ENCODE results near the gene XRCC1. TPM values are rescaled to one million over a fixed set of nuclear protein-coding genes. Genes with fewer than 3 reads are reported as not detected.
"Not testable (repeated sequence)": the region's sequence is repeated elsewhere in the genome, so short reads cannot be mapped to it uniquely, and the experiment has no call there.

XRCC1 gene
- total RNA-seq, 1 donor = 14.2 TPM

DNA sequence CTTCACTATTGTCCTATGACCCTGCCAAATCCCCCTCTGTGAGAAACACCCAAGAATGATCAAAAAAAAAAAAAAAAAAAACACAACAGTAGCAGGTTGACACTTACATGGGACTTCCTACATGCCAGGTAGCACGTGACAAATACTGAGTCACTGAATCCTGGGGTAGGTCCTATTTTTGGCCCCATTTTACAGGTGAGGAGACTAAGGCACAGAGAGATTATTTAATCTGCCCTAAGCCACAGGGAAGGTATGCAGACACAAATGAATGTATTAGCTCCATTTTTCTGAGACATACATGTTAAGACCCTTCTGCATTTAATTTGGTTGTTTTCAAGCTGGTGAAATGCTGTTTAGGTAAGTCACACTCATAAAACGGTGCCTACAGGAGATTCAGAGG, 26.6 kb downstream of the XRCC1 start:
- no peaks in the 10 kb centered on the region for H3K9me3 ChIP-seq (ENCODE audit: low read depth, low read length)
- no peaks in the 10 kb centered on the region for H3K4me1 ChIP-seq (ENCODE audit: insufficient read depth, low read length)
- H3K27me3 ChIP-seq (ENCODE audit: insufficient read depth, low read length) = no peaks in the 10 kb centered on the region
- H3K4me3 ChIP-seq (ENCODE audit: low read length) = no peak overlapping the region

DNA sequence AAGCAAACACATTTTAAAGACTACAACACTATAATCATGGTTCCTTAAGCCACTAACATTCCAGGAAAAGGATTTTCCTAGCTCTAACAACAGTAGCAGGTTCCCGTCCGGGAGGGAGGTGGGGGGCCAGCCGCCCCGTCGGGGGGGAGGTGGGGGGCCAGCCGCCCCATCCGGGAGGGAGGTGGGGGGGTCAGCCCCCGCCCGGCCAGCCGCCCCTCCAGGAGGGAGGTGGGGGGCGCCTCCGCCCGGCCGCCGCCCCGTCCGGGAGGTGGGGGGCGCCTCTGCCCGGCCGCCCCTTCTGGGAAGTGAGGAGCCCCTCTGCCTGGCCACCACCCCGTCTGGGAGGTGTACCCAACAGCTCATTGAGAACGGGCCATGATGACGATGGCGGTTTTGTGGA, 27.4 kb downstream of the XRCC1 start:
- not testable (repeated sequence) for H3K4me3 ChIP-seq (ENCODE audit: low read length); H3K4me1 ChIP-seq (ENCODE audit: insufficient read depth, low read length); H3K27me3 ChIP-seq (ENCODE audit: insufficient read depth, low read length); H3K9me3 ChIP-seq (ENCODE audit: low read depth, low read length)

DNA sequence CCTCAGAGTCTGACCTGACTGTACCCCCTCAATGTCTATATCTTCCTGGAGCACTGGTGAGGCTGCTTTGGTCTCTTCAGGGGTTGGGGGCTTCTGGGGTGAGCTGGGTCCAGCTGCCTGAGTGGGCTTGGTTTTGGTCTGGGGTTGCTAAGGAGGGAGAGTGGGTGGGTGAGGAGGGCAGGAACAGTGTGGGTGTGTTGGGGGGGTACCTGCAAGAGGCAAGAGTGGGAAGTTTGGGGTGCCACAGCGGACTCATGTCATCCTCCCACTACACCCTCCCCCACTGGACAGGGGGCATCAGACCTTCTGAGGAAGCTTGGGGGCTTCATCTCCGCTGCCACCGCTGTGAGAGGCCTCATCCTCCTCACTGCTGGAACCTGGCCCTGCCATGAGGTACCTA, 28.7 kb downstream of the XRCC1 start:
- Histone ChIP-seq H3K27me3 (ENCODE audit: insufficient read depth, low read length) (no peaks in the 10 kb centered on the region), H3K9me3 (ENCODE audit: low read depth, low read length) (no peaks in the 10 kb centered on the region), H3K4me1 (ENCODE audit: insufficient read depth, low read length) (no peaks in the 10 kb centered on the region), H3K4me3 (ENCODE audit: low read length) (no peak overlapping the region)

DNA sequence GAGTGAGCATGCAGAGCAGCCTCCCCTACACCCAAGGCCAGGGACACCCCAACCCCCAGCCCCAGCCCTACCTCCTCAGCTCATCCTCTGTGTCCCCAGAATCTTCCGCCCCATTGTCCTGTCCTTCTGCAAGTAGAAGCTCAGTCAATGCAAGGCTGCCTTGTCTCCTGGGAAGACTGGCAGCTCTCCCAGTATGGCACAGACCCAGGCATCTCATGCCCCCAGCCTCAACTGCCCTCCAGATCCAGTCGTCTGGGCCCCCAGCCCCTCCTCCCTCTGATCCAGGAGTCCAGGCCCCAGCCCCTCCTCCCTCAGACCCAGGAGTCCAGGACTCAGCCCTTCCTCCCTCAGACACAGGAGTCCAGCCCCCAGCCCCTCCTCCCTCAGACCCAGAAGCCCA, 29.3 kb downstream of the XRCC1 start:
- H3K4me3 ChIP-seq (ENCODE audit: low read length) = no peak overlapping the region
- H3K4me1 ChIP-seq (ENCODE audit: insufficient read depth, low read length) = no peaks in the 10 kb centered on the region
- H3K9me3 ChIP-seq (ENCODE audit: low read depth, low read length) = no peaks in the 10 kb centered on the region
- H3K27me3 ChIP-seq (ENCODE audit: insufficient read depth, low read length) = no peaks in the 10 kb centered on the region

DNA sequence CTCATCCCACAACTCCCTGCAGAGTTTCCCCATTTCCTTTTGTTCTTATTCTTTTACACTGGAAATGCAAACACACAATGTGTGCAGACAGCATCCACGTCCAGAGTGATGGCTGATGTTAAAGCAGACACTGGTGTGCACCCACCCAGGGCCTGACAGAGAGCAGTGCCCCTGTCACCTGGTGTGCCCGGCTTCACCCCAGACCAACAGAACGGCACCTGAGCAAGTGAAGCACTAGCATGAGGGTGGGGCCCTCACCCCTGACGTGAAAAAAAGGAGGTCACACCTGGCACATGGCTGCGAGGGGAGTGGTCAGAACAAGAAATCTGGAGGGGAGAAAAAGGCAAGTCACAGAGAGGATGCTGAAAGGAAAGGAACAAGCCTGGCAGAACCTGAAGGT, 30.1 kb downstream of the XRCC1 start:
- Histone ChIP-seq H3K27me3 (ENCODE audit: insufficient read depth, low read length) (no peaks in the 10 kb centered on the region), H3K4me3 (ENCODE audit: low read length) (no peak overlapping the region), H3K9me3 (ENCODE audit: low read depth, low read length) (no peaks in the 10 kb centered on the region), H3K4me1 (ENCODE audit: insufficient read depth, low read length) (no peaks in the 10 kb centered on the region)

DNA sequence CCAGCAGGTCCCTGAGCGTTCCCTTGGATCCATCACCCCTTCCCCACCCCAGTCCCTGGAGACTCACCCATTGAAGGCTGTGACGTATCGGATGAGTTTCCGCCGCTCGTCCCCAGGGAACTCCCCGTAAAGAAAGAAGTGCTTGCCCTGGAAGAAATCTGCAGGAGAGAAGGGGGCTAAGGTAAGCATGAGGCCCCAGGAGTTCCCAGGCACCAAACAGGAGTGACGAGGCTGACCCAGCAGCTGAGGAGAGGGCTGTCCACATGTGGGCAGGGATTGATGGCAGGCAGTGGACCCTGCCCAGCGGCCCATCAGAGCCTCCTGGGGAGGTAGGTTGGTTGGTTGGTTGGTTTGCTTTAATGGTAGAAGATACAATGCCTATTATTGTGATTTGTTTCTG, 31.2 kb downstream of the XRCC1 start:
- no peak overlapping the region for H3K4me3 ChIP-seq (ENCODE audit: low read length)
- no peaks in the 10 kb centered on the region for H3K9me3 ChIP-seq (ENCODE audit: low read depth, low read length)
- H3K4me1 ChIP-seq (ENCODE audit: insufficient read depth, low read length) = no peaks in the 10 kb centered on the region
- H3K27me3 ChIP-seq (ENCODE audit: insufficient read depth, low read length) = no peaks in the 10 kb centered on the region

DNA sequence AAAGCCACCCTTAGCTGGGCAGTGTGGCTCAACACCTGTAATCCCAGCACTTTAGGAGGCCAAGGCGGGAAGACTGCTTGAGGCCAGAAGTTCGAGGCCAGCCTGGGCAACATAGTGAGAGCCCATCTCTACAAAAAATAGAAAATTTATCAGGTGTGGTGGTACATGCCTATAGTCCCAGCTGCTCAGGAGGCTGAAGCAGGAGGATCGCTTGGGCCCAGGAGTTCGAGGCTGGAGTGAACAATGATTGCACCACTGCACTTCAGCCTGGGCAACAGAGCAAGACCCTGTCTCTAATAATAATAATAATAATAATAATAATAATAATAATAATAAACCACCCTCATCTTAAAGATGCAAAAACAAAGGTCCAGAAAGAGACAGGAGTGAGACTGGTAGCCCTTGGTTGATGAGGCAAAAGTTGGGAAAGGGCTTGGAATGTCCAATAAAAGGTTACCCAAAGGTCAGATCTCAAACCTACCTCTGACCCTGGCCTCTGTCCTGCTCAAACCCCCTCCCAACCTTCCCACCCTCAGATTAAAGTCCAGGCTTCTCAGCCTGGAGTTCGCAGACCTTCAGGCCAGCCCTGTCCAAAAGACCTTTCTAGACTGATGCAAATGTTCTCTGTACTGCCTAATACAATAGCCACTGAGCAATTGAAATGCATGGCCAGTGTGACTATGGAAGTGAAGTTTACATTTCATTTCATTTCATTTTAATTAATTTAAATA, 33.2 kb downstream of the XRCC1 start:
- Histone ChIP-seq H3K9me3 (ENCODE audit: low read depth, low read length) (no peaks in the 10 kb centered on the region), H3K4me1 (ENCODE audit: insufficient read depth, low read length) (no peaks in the 10 kb centered on the region), H3K4me3 (ENCODE audit: low read length) (no peak overlapping the region), H3K27me3 (ENCODE audit: insufficient read depth, low read length) (no peaks in the 10 kb centered on the region)

DNA sequence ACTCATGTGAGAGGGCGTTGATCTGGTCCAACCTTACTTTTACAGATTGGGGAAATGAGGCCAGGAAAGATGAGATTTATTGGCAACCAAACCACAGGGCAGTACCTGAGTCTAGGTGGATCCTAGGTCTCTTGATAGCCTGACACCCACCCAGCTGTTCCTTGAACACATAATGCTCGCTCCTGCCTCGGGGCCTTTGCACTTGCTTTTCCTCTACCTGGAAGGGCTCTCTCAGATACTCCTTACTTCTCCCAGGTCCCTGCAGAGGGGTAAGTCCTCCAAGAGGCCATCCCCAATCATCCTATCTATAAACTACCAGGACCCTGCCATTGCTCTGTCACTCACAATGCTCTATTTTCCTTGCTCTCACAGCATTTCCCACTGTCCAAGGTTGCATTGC, 34.9 kb downstream of the XRCC1 start:
- no peaks in the 10 kb centered on the region for H3K9me3 ChIP-seq (ENCODE audit: low read depth, low read length)
- H3K27me3 ChIP-seq (ENCODE audit: insufficient read depth, low read length) = no peaks in the 10 kb centered on the region
- no peaks in the 10 kb centered on the region for H3K4me1 ChIP-seq (ENCODE audit: insufficient read depth, low read length)
- no peak overlapping the region for H3K4me3 ChIP-seq (ENCODE audit: low read length)

DNA sequence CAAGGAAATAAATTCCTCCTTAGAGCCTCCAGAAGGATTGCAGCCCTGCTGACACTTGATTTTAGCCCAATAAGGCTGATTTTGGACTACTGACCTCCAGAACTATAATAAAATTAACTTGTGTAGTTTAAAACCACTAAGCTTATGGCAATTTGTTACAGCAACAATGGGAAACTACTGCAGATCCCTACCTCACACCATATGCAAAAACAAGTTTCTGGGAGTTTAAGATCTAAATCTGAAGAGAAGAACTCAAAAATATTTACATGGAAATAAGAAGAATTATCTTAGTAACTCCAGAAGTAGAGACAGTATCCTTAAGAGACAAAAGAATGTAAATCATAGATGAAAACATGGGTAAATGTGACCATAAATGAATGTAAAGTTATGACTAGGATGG, 36.4 kb downstream of the XRCC1 start:
- Histone ChIP-seq H3K4me3 (ENCODE audit: low read length) (no peak overlapping the region), H3K9me3 (ENCODE audit: low read depth, low read length) (no peaks in the 10 kb centered on the region), H3K4me1 (ENCODE audit: insufficient read depth, low read length) (peaks cover 7% of the 10 kb centered on the region), H3K27me3 (ENCODE audit: insufficient read depth, low read length) (no peaks in the 10 kb centered on the region)

DNA sequence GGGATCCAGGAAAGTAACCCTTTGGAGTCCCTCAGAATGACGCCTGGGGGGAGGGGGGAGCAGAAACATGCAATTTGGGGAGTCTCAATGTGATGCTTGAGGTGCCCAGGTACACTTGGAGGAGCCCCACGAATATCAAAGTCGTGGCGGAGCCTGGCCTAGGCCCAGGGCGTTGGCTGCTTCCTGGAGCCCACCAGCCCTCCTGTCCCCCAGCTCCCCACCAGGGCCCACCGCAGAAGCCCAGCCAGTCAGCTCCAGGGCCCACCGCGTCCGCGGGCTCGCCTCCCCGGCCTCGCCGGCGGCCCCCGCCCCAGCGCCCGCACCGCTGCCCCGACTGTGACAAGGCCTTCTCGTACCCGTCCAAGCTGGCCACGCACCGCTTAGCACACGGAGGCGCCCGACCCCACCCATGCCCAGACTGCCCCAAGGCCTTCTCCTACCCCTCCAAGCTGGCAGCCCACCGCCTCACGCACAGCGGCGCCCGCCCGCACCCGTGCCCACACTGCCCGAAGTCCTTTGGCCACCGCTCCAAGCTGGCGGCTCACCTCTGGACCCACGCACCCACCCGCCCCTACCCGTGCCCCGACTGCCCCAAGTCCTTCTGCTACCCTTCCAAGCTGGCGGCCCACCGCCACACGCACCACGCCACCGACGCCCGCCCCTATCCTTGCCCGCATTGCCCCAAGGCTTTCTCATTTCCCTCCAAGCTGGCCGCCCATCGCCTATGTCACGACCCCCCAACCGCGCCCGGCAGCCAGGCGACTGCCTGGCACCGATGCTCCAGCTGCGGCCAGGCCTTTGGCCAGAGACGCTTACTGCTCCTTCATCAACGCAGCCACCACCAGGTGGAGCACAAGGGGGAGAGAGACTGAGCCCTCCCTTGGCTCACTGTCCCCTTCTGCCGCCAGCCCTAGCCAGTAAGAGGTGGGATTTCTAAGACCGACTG, 40.2 kb downstream of the XRCC1 start:
- no peaks in the 10 kb centered on the region for H3K27me3 ChIP-seq (ENCODE audit: insufficient read depth, low read length)
- no peaks in the 10 kb centered on the region for H3K9me3 ChIP-seq (ENCODE audit: low read depth, low read length)
- H3K4me1 ChIP-seq (ENCODE audit: insufficient read depth, low read length) = peaks cover 30% of the 10 kb centered on the region
- no peak overlapping the region for H3K4me3 ChIP-seq (ENCODE audit: low read length)

DNA sequence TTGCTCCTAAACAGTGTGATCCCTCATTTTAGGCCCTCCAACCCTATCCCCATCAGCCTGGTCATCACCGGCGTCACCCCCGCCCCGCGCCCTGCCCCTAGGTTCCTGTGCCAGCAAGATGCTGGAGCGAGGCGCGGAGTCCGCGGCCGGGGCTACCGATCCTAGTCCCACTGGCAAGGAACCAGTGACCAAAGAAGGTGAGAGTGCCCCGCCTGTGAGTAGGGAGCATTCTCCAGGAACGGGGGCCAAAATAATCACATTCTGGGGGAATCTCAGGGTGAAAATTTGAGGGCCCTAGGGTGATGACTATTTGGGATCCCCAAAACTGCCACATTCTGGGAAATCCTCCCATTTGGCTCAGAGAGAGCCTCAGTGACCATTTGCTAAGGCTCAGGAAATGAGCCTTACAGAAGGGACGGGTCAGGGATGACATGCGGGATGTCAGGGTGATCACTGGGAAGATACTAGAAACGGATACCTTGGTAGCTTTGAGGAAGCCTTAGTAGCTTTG, 41.0 kb downstream of the XRCC1 start:
- peak overlapping the region; percentile 62 for H3K4me3 ChIP-seq (ENCODE audit: low read length)

DNA sequence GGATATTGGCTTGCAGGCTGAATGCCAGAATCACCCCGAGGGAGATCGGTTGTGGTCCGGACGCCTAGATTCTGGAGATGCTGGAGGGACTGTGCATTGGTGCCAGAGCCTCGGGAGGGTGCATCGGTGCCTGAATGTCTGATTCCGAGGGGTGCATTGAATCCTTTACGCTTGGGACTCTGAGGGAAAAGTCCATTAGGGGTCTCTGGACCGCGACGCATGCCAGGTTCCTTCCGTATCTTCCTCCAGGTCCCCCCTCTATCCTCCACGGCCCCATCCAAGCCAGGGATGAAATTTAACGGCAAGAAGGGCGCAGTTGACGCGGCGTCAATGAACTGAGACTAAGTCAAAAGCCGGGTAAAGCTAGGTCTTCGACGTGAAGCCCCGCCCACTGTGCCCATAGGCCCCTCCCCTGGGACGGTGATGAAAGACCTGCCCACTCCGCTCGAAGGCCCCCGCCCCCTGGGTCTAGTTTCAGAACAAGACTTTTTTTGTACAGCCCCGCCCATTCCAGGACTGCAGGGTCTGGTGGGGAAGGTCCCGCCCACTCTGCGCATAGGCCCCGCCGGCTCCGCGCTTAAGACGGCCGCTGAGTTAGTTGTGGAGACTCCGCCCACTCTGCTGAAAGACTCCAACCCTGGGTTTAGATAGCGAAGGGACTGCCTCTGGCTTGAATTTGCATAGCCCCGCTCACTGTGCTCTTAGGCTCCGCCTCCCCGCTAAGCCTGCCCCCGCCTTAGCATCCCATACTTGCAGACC, 41.6 kb downstream of the XRCC1 start:
- Histone ChIP-seq H3K4me1 (ENCODE audit: insufficient read depth, low read length) (peaks cover 30% of the 10 kb centered on the region), H3K4me3 (ENCODE audit: low read length) (peak overlapping the region; percentile 62), H3K9me3 (ENCODE audit: low read depth, low read length) (no peaks in the 10 kb centered on the region), H3K27me3 (ENCODE audit: insufficient read depth, low read length) (no peaks in the 10 kb centered on the region)

More for the DNA sequence above, 41.0 kb downstream of the XRCC1 start:
- no peaks in the 10 kb centered on the region for H3K9me3 ChIP-seq (ENCODE audit: low read depth, low read length)
- H3K4me1 ChIP-seq (ENCODE audit: insufficient read depth, low read length) = peaks cover 30% of the 10 kb centered on the region
- H3K27me3 ChIP-seq (ENCODE audit: insufficient read depth, low read length) = no peaks in the 10 kb centered on the region

DNA sequence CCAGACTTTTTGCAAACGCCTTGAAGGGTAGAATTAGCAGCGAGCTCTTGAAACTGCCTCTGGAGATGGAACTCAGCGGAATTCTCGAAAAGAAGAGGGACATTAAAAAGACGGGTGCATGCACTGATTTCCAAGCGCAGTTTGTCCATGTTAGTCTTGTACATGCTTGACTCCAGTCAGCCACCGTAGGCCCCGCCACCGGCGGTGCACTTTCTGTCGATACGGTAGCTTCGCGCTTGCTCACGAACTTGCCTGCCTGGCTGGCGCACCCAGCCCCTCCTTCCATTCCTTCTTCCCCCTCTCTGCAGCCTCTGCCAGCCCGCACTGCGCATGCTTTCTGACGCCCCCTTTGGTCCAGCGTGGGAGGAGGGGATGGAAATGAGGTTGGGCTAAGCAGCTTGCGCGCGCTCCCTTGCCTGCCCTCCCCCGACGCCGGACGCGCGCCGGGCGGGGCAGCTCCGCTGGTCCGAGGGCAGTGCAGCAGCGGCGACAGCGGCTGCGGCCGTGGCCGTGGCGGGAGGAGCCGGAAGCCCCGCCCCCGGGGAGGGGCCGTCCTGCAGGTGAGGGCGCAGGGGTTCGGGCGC, 42.3 kb downstream of the XRCC1 start, which contains the start of gene ZNF575:
TSS of gene ZNF575 (plus strand) at position 227 of the 584 bp plus-strand sequence. CDS start 1,235 bp downstream, outside the sequence.
- no peaks in the 10 kb centered on the region for H3K27me3 ChIP-seq (ENCODE audit: insufficient read depth, low read length)
- peaks cover 30% of the 10 kb centered on the region for H3K4me1 ChIP-seq (ENCODE audit: insufficient read depth, low read length)
- peak within 1 kb of the TSS; percentile 62 for H3K4me3 ChIP-seq (ENCODE audit: low read length)
- no peaks in the 10 kb centered on the region for H3K9me3 ChIP-seq (ENCODE audit: low read depth, low read length)

DNA sequence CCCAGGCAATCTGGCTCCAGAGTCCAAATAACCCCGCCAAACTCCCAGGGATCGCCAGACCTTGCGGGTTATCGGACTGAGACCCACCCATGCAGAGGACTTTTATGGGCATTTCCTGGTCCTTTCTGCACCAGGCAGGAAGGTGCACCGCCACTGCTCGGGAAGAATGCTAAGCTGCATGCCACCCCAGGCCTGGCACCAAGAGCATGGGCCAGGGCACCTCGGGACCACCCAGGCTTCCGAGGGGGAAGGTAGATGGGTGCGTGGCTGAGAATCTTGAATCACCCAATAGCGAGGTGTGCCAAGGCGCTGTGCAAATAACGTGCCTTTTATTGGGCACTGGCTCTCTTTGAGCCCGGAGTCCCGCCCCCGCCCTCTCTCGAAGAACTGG, 42.8 kb downstream of the XRCC1 start:
- H3K4me3 ChIP-seq (ENCODE audit: low read length) = peak overlapping the region; percentile 62
- no peaks in the 10 kb centered on the region for H3K9me3 ChIP-seq (ENCODE audit: low read depth, low read length)
- peaks cover 34% of the 10 kb centered on the region for H3K4me1 ChIP-seq (ENCODE audit: insufficient read depth, low read length)
- H3K27me3 ChIP-seq (ENCODE audit: insufficient read depth, low read length) = no peaks in the 10 kb centered on the region
